Stimulated activated CD4-positive, alpha-beta T cell treated with anti-CD3 and anti-CD28 coated beads, Interleukin-1b, Interleukin-23, amount 100 ng/mL, for 48 hours (primary cell): Measurements from ENCODE around the gene TMEM117.
"Not testable (repeated sequence)": the region's sequence is repeated elsewhere in the genome, so short reads cannot be mapped to it uniquely, and the experiment has no call there.

Experiments used
- DNase-seq: peaks from one replicate; pipeline ENCODE4 v3.0.0-alpha.2; 2020

TMEM117 gene

GRCh38 chr12:44235674-44236073 lies 399.8 kb downstream of the TMEM117 start:
- no peak for DNase-seq

GRCh38 chr12:44240186-44240585 lies 404.3 kb downstream of the TMEM117 start:
- no peak for DNase-seq

DNA sequence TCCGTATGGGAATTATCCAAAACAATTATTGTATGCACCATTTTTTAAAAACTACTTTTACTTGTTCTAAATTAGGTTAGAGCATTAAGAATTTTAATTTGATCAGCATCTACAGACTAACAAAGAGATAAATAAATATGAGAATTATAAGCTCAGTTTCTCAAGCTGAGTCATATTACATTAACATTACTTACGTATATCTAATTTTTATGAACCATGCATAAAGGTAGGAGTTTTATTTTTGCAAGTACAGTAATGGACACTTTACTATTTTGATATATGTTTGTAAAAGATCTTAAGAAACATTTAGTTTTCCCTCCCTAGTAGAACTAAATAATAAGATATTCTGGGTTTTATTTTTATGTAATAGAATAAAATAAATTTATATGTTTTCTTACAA lies 410.1 kb downstream of the TMEM117 start:
- no peak for DNase-seq

DNA sequence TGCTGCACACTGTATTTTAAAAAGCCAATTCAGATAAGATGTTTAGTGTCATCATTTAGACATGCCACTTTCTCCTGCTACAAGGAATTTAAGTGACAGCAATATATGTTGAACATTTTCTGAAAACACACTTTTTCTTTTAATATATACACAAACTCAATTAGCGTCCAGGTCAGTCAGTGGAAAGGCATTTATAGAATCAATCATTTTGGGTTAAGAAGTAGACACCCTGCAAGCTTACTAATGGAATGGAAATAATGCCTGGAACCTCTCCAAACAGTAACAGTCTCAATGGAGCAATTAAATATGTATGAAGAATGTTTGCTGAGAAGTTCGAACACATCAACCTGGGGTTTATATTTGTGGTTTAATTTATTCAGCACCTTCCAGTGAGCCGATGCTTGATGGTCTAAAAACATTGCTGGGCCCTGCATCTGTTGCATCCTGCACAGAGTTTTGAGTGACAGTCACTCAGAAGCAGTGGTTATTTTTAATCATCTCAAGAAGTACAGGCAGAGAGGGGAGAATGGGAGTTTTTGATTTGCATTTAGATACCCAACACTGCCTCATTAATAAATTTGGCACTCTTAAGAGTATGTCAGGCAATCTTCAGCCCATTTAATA lies 410.7 kb downstream of the TMEM117 start:
- no peak for DNase-seq

GRCh38 chr12:44247588-44247987 lies 411.7 kb downstream of the TMEM117 start:
- no peak for DNase-seq

DNA sequence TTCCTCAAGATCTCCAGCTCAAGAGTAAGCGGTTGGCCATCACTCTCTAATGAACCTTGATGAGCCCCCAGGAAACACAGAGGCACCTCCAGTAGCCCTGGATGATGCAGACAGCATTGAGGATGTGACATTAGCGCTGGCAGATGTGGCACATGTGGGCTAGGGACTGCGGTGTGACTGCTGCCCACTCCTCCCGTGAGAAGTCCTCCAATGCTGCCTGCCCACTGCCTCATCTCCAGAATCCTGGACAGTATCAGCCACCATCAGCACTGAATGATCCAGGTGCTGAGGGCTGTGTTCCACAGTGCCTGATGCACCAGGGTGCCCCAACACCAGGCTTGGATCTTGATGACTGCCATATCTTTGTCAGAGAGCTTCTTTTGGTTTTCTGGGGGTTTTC lies 412.6 kb downstream of the TMEM117 start:
- no peak for DNase-seq

GRCh38 chr12:44250440-44250839 lies 414.6 kb downstream of the TMEM117 start:
- DNase-seq, result not testable (repeated sequence)

DNA sequence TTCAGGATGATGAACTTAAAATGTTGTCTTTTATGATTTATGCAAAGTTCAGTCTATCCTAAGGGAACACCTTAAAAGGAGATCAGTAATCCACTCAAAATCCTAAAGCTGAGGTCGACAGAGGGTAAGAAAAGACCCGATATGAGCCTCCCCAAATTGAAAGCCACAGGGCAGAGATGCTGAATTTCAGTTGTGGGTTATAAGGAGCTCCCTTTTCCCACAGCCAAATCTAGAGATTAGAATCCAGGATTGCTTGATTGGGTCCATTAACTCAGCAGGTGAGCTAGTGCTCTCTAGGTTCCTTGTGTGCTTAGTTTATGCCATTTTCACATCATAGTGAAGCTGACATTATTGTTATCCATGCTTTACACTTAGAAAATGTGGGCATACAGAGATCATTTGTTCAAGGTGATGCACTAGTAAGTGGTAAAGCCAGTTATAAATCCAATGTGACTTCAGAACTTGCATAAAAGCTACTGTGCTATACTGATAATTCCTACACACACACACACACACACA lies 417.5 kb downstream of the TMEM117 start:
- DNase-seq, result no peak

GRCh38 chr12:44258246-44258645 lies 422.4 kb downstream of the TMEM117 start:
- no peak for DNase-seq

GRCh38 chr12:44259890-44260289 lies 424.0 kb downstream of the TMEM117 start:
- DNase-seq, result no peak

GRCh38 chr12:44260581-44260980 lies 424.7 kb downstream of the TMEM117 start:
- DNase-seq, result no peak

DNA sequence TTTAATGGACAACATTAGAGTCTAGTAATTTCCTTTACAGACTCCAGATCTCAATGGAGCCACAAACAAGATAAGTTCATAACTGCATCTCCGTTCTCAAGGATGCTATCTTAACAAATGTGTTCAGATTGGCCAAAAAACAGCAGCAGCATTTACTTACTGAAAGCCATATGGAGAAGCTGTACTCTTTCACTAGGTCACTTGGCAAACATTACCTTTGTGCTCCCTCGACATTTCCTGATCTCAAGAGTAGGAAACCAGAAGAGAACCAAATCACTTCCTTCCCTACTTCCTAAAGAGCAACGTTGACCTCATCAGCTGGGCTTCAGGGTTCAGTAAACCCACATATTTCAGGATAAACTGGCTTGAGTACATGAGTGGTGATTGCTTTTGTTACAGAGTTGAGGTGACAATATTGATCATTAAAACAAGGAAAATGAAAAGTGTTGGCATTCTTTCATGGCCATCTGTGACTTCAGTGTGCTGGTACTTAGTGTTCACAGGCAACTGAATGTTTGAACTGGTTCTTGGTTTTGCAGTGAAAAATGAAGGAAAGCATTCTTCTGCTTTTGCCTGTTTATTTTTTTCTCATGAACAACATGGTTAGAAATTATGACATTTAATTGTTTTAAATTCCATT lies 449.6 kb downstream of the TMEM117 start:
- DNase-seq, result no peak

GRCh38 chr12:44286336-44286735 lies 450.5 kb downstream of the TMEM117 start:
- no peak for DNase-seq

- DNase-seq, result no peak
These were observed 451.1 kb downstream of the TMEM117 start for GRCh38 chr12:44286821-44287505.

DNA sequence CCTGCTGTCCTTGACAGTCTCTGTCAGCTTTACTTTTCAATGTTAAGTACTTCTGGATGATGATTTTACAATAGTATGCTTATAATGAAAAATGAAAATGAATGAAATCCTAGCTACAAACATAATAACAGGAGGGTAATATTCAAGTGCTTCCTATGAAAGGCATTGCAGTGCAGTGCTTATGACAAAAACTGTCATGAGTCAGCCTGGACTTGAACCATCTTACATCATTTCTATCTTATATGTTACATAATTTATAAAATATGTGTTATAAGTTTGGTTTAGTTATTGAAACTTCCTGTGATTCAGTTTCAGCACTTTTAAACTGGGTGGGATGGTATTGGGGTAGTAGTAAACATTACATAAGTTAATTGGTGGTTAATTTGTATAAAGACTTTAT lies 451.7 kb downstream of the TMEM117 start:
- DNase-seq, result no peak

DNA sequence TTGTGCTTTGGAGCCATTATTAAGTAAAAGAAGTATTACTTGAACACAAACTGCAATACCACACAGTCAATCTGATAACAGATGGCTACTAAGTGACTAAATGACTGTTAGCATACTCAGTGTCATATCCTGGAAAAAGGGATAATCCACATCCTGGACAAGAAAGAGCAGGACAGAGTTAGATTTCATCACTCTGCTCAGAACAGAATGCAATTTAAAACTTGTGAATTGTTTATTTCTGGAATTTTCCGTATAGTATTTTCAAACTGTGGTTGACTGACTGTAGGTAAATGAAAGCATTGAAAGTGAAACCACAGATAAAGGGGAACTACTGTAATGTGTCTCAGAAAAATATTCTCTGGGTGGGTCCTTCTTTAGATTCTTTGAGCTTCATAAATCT lies 458.8 kb downstream of the TMEM117 start:
- no peak for DNase-seq

DNA sequence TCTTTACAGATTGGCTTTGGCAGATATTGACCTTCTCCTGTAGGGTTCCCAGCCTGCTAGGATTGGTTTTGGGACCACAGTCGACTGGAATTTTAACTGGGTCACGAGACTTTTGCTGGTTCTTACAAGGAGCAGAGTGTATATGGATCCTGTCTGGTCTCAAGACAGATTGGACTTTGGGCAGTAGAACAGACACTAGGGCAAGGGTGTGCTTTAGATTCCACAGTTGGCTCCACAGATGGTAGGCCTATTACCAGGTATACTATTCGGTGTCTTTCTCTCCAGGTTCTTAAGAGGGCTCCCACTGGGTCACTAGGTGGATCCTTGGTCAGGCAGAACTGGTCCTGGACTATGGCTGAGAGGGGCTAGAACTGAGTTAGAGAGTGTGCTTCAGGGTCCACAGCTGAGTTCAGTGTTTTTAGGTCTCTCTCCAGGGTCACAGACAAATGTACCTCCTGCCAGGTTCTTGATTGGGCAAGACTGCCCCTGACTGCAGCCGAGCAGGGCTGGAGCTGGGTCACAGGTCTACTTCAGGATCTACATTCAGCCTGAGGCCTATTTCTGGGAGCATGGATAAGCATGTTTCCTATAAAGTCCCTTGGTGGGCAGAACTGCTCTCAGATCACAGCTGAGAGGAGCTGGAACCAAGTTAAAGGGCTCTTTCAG lies 460.2 kb downstream of the TMEM117 start:
- no peak for DNase-seq

DNA sequence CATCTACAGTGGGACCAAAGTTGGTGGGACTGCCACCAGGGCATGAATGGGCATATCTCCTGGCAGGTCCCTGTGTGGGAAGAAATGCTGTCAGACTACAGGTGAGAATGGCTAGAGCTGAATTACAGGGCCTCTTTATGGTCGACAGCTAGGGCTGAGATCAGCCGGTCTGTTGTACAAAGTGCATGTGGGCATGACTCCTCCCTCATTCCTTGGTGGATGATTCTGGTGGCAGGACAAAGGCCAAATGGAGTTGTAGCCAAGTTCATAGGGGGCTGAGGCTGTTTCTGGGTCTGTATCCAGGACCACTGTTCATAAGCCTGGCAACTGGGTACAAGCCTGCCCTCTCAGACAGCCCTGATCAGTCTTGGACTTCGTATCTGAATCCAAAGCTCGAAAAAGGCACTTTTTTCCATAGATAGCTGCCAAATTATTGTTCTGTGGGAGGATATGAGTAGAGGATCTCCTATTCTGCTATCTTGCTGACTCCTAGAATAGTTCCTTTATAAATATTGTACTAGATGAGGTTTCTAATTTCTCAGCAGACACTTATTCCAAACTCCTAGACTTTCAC lies 460.8 kb downstream of the TMEM117 start:
- no peak for DNase-seq

DNA sequence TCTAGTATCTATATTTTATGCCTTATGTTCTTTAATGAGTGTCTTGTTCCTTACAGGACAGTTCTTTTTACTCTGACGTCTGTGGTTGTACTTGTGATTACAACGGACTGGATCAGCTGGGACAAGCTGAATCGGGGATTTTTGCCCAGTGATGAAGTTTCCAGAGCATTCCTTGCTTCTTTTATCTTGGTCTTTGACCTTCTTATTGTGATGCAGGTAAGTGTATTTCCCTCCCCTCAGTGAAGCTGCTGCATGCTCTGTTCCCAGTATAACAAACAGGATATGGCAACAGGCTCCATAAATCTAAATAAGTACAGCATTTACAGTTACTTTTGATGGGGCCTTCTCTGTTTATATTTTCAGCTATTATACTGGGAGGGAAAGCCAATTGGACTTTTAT lies 463.6 kb downstream of the TMEM117 start:
- DNase-seq, result no peak

- no peak for DNase-seq
These were observed 471.8 kb downstream of the TMEM117 start for GRCh38 chr12:44307506-44308168.

- DNase-seq, result no peak
These were observed 477.3 kb downstream of the TMEM117 start for GRCh38 chr12:44313188-44313587.

GRCh38 chr12:44314007-44314500 lies 478.2 kb downstream of the TMEM117 start:
- DNase-seq, result no peak
